OCI-LY7 (cell line): ENCODE measurements around the gene RMI2. TPM values are rescaled to one million over a fixed set of nuclear protein-coding genes. Genes with fewer than 3 reads are reported as not detected.

ENCODE experiments used
- BruUV-seq: library from RNA; stranded (reverse); fragments of 400-500 nt; replicated peaks from 2 replicates; lab custom pipeline; 2021; lab: Mats Ljungman, UMichigan
- CTCF ChIA-PET: fragments of 300-600 bp; sonication (Branson Sonifier 250); formaldehyde crosslinking; loops from one replicate; lab custom pipeline; 2022; ENCODE audit warnings: antibody characterized with exemption; ENCODE audit not compliant: unreplicated experiment; lab: Charles Lee
- POLR2A ChIA-PET: fragments of 300-600 bp; sonication (Branson Sonifier 250); formaldehyde crosslinking; loops from one replicate; lab custom pipeline; 2022; ENCODE audit warnings: antibody characterized with exemption; lab: Charles Lee
- DNase-seq: peaks from one replicate; pipeline ENCODE4 v3.0.0-alpha.2; 2015; ENCODE audit warnings: low spot score
- H2AFZ ChIP-seq: fragments of 200-600 bp; sonication (generic), shearing (Covaris generic); 2 replicates; pipeline ENCODE4 v1.6.1; 2014; ENCODE audit warnings: mild to moderate bottlenecking, antibody characterized with exemption, low read length, moderate library complexity
- H3K27ac ChIP-seq: fragments of 200-600 bp; sonication (generic); 2 replicates; pipeline ENCODE4 v1.5.1; 2014; ENCODE audit warnings: mixed run types, low read depth, mild to moderate bottlenecking, moderate library complexity, low read length, inconsistent platforms; ENCODE audit not compliant: poor library complexity, severe bottlenecking
- H3K36me3 ChIP-seq: fragments of 200-600 bp; sonication (generic); 2 replicates; pipeline ENCODE4 v1.6.1; 2014; ENCODE audit warnings: mild to moderate bottlenecking, antibody characterized with exemption, low read length, moderate library complexity, mixed read lengths; ENCODE audit not compliant: insufficient read depth
- H3K4me1 ChIP-seq: fragments of 200-600 bp; sonication (generic); 2 replicates; pipeline ENCODE4 v1.5.1; 2014; ENCODE audit warnings: mild to moderate bottlenecking, low read length; ENCODE audit not compliant: insufficient read depth, poor library complexity, severe bottlenecking
- H3K4me2 ChIP-seq: fragments of 200-600 bp; sonication (generic); 2 replicates; pipeline ENCODE4 v1.6.1; 2014; ENCODE audit warnings: mild to moderate bottlenecking, low read length
- H3K4me3 ChIP-seq: fragments of 200-600 bp; sonication (generic); 2 replicates; pipeline ENCODE4 v1.5.1; 2014; ENCODE audit warnings: mild to moderate bottlenecking, low read depth, low read length; ENCODE audit not compliant: poor library complexity, severe bottlenecking
- H3K79me2 ChIP-seq: fragments of 200-600 bp; sonication (generic); 2 replicates; pipeline ENCODE4 v1.6.1; 2016; ENCODE audit warnings: low read depth, mild to moderate bottlenecking, low read length, moderate library complexity, mixed read lengths; ENCODE audit not compliant: insufficient read depth
- H3K9me2 ChIP-seq: fragments of 200-600 bp; sonication (generic); 2 replicates; pipeline ENCODE4 v1.6.1; 2016; ENCODE audit warnings: mild to moderate bottlenecking, low read length, mixed read lengths; ENCODE audit not compliant: insufficient read depth
- H3K9me3 ChIP-seq: fragments of 200-600 bp; sonication (generic); 2 replicates; pipeline ENCODE4 v1.6.1; 2014; ENCODE audit warnings: mild to moderate bottlenecking, mixed run types, low read length, mixed read lengths
- H4K20me1 ChIP-seq: fragments of 200-600 bp; sonication (generic); 2 replicates; pipeline ENCODE4 v1.6.1; 2014; ENCODE audit warnings: mild to moderate bottlenecking, antibody characterized with exemption, low read length, moderate library complexity, mixed read lengths; ENCODE audit not compliant: insufficient read depth
- EZH2phosphoT487 ChIP-seq: fragments of 200-600 bp; sonication (generic); IDR thresholded peaks from 2 replicates; pipeline ENCODE4 v1.6.1; 2018; ENCODE audit warnings: low read depth, borderline replicate concordance, mild to moderate bottlenecking, mixed run types, antibody characterized with exemption, low read length, moderate library complexity, mixed read lengths
- intact Hi-C: fragments of 100-400 bp; cut with micrococcal nuclease; formaldehyde crosslinking; loops from one replicate; pipeline ENCODE4 v1.10.0; 2022; ENCODE audit not compliant: unreplicated experiment
- total RNA-seq, 2 experiments: library from RNA; depleted of rRNA in 1 of 2; stranded (reverse); fragments of >200 nt in 1 of 2; shearing (Covaris generic) in 1 of 2; gene quantifications; 2 replicates each; pipeline ENCODE4 v1.2.3, GENCODE V29; 2014 to 2022
- TF ChIP-seq, protein P1 (sequence below): fragments of 200-600 bp; sonication (generic); conservative IDR thresholded peaks from 2 replicates; pipeline ENCODE4 v1.5.1; 2014; ENCODE audit warnings: mild to moderate bottlenecking, antibody characterized with exemption, low read length, moderate library complexity, mixed read lengths

Gene RMI2
- total RNA-seq, 2 experiments from 2014 or later = 84.5 to 126 TPM

DNA sequence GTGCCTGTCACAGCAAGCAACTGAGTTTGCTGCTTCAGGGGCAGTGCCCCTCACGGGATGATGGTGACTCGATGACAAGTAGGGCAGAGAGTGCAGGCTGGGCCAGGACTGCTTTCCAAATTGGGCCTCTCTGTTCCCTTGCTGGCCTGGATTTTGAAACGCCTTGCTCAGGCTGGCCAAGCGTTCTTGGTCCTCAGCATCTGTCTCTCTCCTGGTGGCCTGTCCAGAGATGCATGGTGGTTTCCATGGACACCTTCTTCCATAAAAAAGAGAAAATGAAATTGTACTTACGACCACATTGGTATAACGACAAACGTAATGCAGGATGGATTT is 44.7 kb upstream of the RMI2 start:
- Histone ChIP-seq H3K79me2 (no peaks in the 10 kb centered on the region), H3K4me3 (no peak overlapping the region), H2AFZ (peak overlapping the region; percentile 64; the same call in 1 of the 2 replicates), H3K4me2 (peak overlapping the region; percentile 82), H3K27ac (peak overlapping the region; percentile 96), H3K4me1 (peaks cover 80% of the 10 kb centered on the region), H3K9me2 (no peaks in the 10 kb centered on the region), H4K20me1 (no peaks in the 10 kb centered on the region), H3K36me3 (no peaks in the 10 kb centered on the region), H3K9me3 (no peaks in the 10 kb centered on the region)
- BruUV-seq = no TSS peak
- ChIA-PET CTCF (interaction anchor here (1.0 kb wide), 1 partner anchor 8 kb away, joined by 3 read pairs; no protein-coding TSS in a partner anchor), POLR2A (interaction anchor here (4.3 kb wide), 1 partner anchor 10 kb away, joined by 79 read pairs; no protein-coding TSS in a partner anchor)
- DNase-seq = no peak
- TF ChIP-seq EZH2phosphoT487 = no peak
- TF ChIP-seq, protein P1, sequence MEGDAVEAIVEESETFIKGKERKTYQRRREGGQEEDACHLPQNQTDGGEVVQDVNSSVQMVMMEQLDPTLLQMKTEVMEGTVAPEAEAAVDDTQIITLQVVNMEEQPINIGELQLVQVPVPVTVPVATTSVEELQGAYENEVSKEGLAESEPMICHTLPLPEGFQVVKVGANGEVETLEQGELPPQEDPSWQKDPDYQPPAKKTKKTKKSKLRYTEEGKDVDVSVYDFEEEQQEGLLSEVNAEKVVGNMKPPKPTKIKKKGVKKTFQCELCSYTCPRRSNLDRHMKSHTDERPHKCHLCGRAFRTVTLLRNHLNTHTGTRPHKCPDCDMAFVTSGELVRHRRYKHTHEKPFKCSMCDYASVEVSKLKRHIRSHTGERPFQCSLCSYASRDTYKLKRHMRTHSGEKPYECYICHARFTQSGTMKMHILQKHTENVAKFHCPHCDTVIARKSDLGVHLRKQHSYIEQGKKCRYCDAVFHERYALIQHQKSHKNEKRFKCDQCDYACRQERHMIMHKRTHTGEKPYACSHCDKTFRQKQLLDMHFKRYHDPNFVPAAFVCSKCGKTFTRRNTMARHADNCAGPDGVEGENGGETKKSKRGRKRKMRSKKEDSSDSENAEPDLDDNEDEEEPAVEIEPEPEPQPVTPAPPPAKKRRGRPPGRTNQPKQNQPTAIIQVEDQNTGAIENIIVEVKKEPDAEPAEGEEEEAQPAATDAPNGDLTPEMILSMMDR = no peak
- intact Hi-C loops = no loop called here

DNA sequence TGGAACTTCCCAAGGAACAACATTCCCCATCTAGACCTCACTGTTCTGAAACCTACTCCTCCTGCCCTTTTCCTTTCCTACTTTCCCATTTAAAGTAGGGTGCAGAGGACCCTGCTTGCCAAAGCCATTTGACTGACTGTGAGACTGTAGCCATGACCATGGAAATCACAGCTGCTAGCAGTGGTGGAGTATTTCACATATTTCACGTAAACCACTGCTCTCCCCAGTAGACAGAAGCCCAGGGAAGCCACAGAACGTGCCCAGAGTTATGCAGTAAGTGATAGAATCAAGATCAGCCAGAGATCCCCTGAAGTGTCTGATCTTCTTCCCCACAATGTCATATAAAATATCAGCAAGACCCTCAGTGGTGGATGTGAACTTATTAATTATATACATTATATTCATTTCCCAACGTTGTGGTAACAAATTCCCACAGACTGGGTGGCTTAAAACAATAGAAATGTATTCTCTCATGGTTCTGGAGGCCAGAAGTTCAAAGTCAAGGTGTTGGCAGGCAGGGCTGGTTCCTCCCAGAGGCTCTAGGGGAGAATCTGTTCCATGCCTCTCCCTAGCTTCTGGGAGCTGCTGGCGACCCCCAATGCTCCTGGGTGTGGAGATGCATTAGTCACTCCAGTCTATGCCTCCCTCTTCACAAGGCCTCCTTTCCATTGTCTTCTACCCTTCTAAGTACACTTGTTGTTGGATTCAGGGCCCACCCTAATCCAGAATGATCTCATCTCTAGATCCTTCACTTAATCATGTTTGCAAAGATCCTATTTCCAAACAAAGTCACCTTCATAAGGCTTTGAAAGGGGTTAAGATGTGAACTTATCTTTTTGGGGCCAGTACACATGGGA is 43.4 kb upstream of the RMI2 start:
- Histone ChIP-seq H3K79me2 (no peaks in the 10 kb centered on the region), H3K9me2 (no peaks in the 10 kb centered on the region), H4K20me1 (no peaks in the 10 kb centered on the region), H3K4me2 (no peak overlapping the region), H3K9me3 (no peaks in the 10 kb centered on the region; the same call in 1 of the 2 replicates), H2AFZ (no peak overlapping the region), H3K36me3 (no peaks in the 10 kb centered on the region), H3K4me1 (peaks cover 79% of the 10 kb centered on the region), H3K4me3 (no peak overlapping the region), H3K27ac (peak overlapping the region; percentile 39)
- POLR2A ChIA-PET = no interaction called here
- BruUV-seq = no TSS peak
- CTCF ChIA-PET = interaction anchor here (0.5 kb wide), 1 partner anchor 490 kb away, joined by 3 read pairs; no protein-coding TSS in a partner anchor
- DNase-seq = no peak
- no peak for TF ChIP-seq EZH2phosphoT487
- TF ChIP-seq, protein P1 = no peak
- intact Hi-C loops = no loop called here

DNA sequence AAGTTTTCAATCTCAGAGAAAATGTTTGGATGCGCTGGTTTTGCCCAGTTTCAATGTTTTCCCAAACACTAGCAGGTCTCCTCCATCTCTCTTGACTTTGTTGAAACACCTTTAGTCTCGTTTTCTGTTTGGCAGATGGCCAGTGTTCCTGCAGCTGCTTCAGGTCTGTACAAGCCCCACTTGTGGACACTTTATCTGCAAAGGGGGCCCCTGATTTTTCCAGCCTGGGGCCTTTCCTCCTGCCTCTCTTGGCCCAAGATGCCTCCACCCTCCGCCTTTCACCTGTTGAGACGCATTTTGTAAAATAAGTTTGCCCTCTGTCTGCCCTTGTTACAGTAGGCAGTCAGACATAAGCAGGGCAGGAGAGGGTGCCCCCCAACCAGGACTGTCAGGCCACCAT is 42.3 kb upstream of the RMI2 start:
- CTCF ChIA-PET = no interaction called here
- Histone ChIP-seq H3K9me3 (peaks cover 11% of the 10 kb centered on the region), H3K4me1 (peaks cover 79% of the 10 kb centered on the region), H2AFZ (peak overlapping the region; percentile 17; the same call in 1 of the 2 replicates), H3K9me2 (no peaks in the 10 kb centered on the region), H3K4me3 (no peak overlapping the region), H3K79me2 (no peaks in the 10 kb centered on the region), H4K20me1 (no peaks in the 10 kb centered on the region), H3K36me3 (no peaks in the 10 kb centered on the region; the same call in 1 of the 2 replicates), H3K4me2 (peak overlapping the region; percentile 16; the same call in 1 of the 2 replicates), H3K27ac (peak overlapping the region; percentile 18)
- no TSS peak for BruUV-seq
- intact Hi-C loops = no loop called here
- POLR2A ChIA-PET = no interaction called here
- no peak for DNase-seq
- TF ChIP-seq, protein P1 = no peak
- TF ChIP-seq EZH2phosphoT487 = no peak
